Measurements from ENCODE around the gene GNA14.

The GNA14 gene

GRCh38 chr9:77475641-77476473 is 172.3 kb downstream of the GNA14 start:
- TF ChIP-seq CTCF (conservative IDR thresholded peaks at IDR 0.05), result no peak
- H3K27ac ChIP-seq, result no peak overlapping the region

GRCh38 chr9:77474936-77475335 is 173.2 kb downstream of the GNA14 start:
- no peak for TF ChIP-seq CTCF (conservative IDR thresholded peaks at IDR 0.05)
- H3K27ac ChIP-seq, result no peak overlapping the region

GRCh38 chr9:77472646-77473045 is 175.5 kb downstream of the GNA14 start:
- no peak for TF ChIP-seq CTCF (conservative IDR thresholded peaks at IDR 0.05)
- H3K27ac ChIP-seq, result no peak overlapping the region

GRCh38 chr9:77471572-77471971 is 176.6 kb downstream of the GNA14 start:
- H3K27ac ChIP-seq, result no peak overlapping the region
- no peak for TF ChIP-seq CTCF (conservative IDR thresholded peaks at IDR 0.05)

- H3K27ac ChIP-seq, result no peak overlapping the region
- no peak for TF ChIP-seq CTCF (conservative IDR thresholded peaks at IDR 0.05)
Measured at GRCh38 chr9:77469515-77470231, 178.4 kb downstream of the GNA14 start.

- no peak for TF ChIP-seq CTCF (conservative IDR thresholded peaks at IDR 0.05)
- H3K27ac ChIP-seq, result no peak overlapping the region
Measured at GRCh38 chr9:77464661-77465060, 183.5 kb downstream of the GNA14 start.

GRCh38 chr9:77463151-77463550 is 185.0 kb downstream of the GNA14 start:
- TF ChIP-seq CTCF (conservative IDR thresholded peaks at IDR 0.05), result no peak
- no peak overlapping the region for H3K27ac ChIP-seq
